Mammary epithelial cell (primary cell): ENCODE results near the gene MLH3.

Source experiments
- EZH2 ChIP-seq: IDR thresholded peaks from 2 replicates; pipeline ENCODE4 v1.6.1; 2012; ENCODE audit warnings: low read length, inconsistent platforms, borderline replicate concordance
- TF ChIP-seq, protein P1 (sequence below), 2 donors: IDR thresholded peaks in 1 of 2; conservative IDR thresholded peaks in 1 of 2; 2 replicates each; pipeline ENCODE4 v1.5.1; 2011 to 2012; ENCODE audit warnings: inconsistent platforms in 2 of 2, low read length in 2 of 2, mild to moderate bottlenecking in 2 of 2, control low read depth in 1 of 2, low read depth in 1 of 2; ENCODE audit not compliant: insufficient read depth in 1 of 2; ENCODE audit errors: extremely low read depth in 1 of 2

DNA sequence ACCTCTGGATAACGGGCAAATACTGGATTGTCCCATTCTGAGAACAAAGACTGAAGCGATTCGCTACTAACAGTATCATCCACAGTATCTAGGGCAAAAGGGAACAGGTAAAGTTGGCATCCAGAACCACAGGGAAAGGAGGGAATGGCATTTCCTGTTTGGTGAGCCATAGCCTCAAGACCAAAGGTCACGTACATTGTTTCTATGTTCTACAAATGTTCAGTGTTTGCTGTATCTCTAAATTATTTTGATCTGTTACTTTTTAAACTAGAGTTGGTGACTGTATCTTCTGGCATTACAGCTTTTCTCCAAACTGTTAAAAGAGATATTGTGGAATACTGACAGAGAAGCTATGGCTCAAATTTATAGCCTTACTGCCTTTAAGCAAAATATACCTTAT lies 9.7 kb downstream of the MLH3 start:
- TF ChIP-seq, protein P1, sequence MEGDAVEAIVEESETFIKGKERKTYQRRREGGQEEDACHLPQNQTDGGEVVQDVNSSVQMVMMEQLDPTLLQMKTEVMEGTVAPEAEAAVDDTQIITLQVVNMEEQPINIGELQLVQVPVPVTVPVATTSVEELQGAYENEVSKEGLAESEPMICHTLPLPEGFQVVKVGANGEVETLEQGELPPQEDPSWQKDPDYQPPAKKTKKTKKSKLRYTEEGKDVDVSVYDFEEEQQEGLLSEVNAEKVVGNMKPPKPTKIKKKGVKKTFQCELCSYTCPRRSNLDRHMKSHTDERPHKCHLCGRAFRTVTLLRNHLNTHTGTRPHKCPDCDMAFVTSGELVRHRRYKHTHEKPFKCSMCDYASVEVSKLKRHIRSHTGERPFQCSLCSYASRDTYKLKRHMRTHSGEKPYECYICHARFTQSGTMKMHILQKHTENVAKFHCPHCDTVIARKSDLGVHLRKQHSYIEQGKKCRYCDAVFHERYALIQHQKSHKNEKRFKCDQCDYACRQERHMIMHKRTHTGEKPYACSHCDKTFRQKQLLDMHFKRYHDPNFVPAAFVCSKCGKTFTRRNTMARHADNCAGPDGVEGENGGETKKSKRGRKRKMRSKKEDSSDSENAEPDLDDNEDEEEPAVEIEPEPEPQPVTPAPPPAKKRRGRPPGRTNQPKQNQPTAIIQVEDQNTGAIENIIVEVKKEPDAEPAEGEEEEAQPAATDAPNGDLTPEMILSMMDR (conservative IDR thresholded peaks at IDR 0.05 in 1 of 2, IDR thresholded peaks at IDR 0.05 in 1 of 2; ENCODE audit: extremely low read depth in 1 of 2, insufficient read depth in 1 of 2, low read depth in 1 of 2, low read length in 2 of 2), result no peak
- TF ChIP-seq EZH2, result no peak
